Hematopoietic multipotent progenitor cell treated with erythropoietin and hydrocortisone succinate and interleukin-3 and kit ligand, for 8 days (in vitro differentiated cells): ENCODE data around the gene TMEM38A.
A peak's percentile ranks its signal among the peaks of the same experiment; 100 is the strongest.
"Not testable (repeated sequence)": the region's sequence is repeated elsewhere in the genome, so short reads cannot be mapped to it uniquely, and the experiment has no call there.

Experiments used
- DNase-seq: peaks from one replicate; pipeline ENCODE4 v3.0.0-alpha.2; 2015

The TMEM38A gene

DNA sequence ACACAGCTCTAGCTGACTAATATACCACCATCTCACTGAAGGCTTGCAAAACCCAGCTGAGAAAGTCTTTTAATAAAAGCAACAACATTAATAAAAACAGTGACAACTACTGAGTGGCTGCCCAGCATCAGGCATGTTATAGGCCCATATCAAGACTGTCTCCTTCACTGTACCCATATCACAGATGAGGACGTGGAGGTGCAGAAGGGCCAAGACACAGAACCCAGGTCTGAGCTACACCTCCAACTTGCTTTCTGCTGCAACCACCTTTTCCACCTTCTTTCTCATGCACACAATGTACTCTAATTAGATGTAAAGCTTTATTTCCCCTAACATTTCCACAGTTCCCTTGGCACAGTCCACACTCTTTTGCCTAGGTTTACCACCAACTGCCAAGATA, 22.3 kb upstream of the TMEM38A start:
- DNase-seq = no peak

DNA sequence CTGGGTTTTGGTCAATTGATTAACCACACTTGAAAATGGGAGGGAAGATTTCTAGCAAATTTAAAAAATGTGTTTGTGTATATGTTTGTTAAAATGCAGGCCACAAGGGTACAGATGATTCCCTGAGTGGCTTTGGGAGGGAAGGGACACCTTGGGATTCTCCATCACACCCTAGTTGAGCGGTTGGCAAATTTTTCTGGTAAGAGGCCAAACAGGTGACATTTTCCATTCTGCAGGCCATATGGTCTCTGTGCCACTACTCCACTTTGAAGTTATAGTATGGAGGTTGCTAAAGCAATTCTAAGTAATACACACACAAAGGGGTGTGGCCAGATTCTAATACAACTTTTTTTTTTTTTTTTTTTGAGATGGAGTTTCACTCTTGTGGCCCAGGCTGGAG, 20.0 kb upstream of the TMEM38A start:
- DNase-seq = no peak

DNA sequence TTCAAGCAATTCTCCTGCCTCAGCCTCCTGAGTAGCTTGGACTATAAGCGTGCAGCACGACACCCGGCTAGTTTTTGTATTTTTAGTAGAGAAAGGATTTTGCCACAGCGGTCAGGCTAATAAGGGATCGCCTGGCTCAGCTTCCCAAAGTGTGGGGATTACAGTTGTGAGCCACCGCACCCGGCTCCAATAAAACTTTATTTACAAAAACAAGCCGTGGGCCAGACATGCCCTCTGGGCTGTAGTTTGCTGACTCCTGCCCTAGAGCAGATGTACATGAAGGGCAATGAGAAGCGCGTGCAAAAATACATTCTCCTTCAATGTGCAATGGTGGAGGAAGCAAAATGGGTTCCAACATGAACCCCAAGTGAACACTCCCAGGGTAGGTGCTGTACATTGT, 19.2 kb upstream of the TMEM38A start:
- no peak for DNase-seq

DNA sequence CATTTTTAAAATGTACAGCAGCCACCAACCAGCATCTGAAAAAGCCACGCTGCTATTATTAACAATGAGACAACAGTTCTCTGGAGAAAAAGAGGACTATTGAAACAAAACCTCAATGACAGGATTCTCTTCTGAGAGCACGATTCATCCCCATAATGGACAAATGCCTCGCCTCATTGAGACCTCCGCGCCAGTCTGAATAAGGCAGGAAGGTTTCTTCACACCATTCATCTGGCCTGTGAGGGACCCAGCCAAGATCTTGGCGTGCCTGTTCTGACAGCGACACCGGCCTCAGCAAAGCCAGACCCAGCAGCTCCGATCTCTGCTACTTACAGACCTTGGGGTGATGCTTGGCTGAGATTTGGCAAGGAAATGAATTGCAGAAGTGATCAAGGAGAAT, 15.8 kb upstream of the TMEM38A start:
- no peak for DNase-seq

DNA sequence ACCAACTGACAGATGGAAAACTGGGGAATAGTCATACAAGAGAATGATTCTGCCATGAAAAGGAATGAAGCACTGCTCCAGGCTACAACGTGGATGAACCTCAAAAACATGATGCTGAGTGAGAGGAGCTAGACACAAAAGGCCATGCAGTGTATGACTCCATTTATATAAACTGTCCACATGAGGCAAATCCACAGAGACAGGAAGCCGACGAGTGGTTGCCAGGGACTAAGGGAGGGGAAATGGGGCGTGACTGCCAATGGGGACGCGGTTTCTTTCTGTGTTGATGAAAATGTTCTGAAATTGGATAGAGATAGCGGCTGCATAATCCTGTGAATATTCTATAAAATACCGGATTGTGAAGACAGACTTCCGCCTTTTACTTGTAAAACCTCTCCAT, 11.2 kb upstream of the TMEM38A start:
- no peak for DNase-seq

DNA sequence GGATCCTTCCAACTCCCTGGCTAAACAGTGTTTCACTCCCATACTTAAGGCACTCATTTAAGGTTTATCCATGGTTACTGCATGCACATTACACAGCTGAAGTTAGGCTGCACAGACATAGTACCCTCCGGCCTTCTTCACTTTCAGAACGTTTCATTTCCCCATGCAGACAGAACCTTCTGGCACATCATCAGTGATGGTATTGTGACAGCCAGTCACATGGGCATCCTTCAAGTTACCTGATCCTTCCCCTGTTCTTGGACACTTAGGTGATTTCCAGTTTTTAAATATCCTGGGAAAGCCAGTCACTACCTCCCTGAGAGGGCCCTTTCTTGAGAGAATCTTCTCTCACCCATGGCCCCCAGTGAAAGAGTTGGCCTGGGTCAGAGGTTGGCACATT, 10.1 kb upstream of the TMEM38A start:
- DNase-seq = no peak

DNA sequence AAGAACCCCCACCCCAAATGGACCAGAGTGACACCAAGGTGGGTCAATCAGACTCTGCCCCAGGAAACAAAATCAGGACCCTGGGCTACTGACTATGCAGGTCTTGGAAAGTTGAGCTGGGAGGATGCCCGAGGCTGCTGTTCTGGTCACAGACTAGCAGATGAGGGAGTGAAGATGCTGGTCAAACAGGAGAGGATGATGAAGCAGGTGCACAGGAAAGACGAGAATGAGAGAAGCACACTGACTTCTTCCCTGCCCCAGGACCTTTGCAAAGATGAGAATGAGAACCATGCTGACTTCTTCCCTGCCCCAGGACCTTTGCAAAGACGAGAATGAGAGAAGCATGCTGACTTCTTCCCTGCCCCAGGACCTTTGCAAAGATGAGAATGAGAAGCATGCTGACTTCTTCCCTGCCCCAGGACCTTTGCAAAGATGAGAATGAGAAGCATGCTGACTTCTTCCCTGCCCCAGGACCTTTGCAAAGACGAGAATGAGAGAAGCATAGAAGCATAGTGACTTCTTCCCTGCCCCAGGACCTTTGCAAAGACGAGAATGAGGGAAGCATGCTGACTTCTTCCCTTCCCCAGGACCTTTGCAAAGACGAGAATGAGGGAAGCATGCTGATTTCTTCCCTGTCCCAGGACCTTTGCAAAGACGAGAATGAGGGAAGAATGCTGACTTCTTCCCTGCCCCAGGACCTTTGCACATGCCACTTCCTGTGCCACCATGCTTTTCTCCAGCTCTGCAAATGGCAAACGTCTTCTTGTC, 9.3 kb upstream of the TMEM38A start:
- DNase-seq = not testable (repeated sequence)

DNA sequence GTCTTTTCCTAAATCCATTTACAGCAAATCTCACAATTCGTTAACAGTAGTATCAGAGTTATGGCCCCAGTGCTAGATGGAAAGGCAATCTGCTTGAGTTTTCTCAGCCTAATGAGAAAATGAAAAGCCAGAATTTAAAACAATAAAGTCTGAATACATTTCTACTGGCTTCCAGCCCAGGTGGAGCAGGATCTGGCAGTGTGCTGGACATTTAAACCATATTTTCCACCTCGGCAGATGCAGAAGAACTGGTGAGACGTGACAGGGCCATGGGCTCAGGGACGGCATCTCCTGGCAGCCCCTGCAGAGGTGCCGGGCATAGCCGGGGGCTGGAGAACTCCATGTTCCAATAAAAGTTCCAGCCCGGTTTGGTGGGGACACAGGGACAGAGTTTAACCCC, 8.1 kb upstream of the TMEM38A start:
- DNase-seq = no peak

DNA sequence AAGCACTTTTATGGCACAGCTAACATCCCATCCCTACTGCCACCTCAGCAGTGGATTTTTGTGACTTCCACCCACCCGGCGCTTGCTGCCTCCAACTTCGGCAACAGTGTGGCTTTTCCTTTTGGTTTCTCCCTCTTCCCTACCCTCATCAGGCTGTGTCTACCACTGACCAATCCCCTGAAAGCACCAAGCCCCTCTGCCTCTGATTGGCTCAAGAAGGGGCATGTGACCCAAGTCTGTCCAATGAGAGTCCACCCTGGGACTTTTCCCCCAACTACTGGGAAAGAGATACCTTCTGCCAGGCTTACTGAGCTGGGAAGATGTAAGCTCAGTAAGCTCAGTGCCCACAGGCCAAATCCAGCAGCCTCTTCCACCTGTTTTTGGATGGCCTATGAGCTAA, 6.8 kb upstream of the TMEM38A start:
- DNase-seq = peak; percentile 32

DNA sequence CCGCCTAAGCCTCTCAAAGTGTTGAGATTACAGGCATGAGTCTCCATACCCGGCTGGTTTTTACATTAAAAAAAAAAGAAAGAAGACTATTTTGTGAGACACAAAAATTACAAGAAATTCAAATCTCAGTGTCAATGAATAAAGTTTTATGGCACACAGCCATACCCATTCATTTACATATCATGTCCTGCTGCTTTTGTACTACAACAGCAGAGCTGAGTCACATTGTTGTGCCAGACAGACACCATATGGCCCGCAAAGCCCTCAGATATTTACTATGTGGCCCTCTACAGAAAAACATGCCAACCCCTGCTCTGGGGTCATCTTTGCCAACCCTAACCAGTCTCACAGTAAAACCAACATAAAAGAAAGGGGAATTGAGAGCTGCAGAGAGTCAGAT, 6.3 kb upstream of the TMEM38A start:
- DNase-seq = no peak

DNA sequence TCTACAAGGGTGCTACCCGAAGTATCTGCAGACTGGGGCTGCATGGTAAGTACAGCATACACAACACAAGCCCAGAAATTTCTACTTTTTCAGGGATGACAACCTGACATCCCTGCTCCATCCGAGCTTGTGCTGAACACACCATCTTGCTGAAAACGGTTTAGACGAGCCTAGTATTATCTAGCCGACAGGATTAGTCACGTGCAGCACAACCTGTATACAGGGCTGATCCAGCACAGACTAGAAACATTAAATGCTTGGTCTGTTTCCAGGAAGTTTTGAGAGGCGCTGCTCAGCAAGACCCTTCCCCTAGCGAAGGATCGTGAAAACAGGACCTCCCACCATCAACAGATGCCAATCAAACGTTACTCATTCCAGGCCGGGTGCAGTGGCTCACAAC, 5.2 kb upstream of the TMEM38A start:
- DNase-seq = no peak

DNA sequence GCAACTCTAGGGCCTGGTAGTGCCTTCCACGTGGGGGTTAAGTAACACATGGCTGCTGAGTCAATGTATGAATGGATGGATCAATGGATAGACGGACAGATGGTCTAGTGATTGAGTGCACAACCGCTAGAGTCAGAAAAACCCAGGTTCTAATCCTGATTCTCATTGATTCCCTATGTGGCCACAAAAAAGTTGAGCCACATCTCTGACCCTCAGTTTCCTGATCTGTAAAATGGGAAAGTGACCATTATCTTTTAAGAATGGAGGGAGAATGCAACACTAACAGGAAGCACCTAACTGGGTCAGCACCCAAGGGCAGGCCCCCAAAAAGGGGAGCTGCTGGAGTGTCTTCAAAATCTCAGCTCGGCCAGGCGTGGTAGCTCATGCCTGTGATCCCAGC, 3.6 kb upstream of the TMEM38A start:
- no peak for DNase-seq

DNA sequence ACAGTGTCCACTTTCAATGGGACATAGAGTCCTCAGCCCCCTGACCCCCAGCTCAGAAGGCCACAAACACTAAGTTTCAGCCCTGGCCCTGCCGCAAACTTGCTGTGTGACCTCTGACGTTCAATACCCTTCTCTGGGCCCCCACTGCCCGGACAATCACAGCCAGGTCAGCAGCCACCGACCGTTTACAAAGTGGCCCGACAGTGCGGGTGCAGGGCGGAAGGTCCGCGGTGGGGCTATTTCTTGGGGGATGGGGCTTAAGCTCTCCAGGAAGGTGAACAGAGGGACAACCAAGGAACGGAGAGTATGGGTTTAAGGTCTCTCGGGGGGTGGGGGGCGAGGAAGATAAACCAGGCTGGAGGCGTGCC, 1.5 kb upstream of the TMEM38A start:
- DNase-seq = no peak

DNA sequence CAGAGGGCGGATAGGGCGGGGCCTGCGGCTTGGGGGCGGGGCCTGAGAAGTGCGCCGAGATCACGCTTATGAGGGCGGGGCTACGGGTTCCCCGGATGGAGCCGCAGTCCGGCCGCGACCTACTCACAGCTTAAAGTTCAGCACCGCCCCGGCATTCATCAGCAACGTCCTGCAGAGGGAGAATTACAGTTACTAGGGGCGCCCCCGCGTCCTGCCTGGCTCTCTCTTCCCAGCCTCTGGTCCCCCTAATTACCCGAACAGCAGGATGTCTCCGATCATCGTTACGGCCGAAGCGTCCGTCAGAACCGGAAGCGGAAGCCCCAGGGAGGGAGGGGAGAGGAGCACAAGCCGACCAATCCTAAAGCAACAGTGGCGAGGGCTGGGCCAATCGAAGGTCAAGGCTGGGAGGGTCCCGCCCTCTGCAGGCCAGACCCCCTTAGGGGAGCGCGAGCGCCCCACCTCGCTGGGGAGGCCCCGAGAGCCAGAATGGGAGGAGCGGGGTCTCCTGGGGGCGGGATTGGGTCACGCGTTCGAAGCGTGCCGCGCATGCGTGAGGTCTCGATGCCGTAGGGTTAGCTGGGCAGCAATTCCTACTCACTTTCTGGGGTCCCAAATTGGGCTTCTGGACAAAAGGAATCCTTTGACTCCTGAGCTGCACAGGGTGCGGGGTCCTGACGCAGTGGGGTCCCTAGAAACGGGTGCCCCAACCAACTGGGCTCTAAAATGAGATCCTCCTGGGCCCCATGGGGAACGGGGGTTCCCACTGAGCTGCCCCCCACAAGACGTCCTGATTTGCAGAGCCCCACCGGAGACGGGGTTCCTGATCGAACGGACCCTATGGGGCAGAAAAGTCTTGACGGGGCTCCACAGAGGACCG, 869 bp upstream of the TMEM38A start, which contains the start of gene SMIM7:
Gene SMIM7 (minus strand): TSS at position 313 of the 877 bp plus-strand sequence. CDS start 34 bp downstream, at position 279.
- DNase-seq = peak; percentile 99

DNA sequence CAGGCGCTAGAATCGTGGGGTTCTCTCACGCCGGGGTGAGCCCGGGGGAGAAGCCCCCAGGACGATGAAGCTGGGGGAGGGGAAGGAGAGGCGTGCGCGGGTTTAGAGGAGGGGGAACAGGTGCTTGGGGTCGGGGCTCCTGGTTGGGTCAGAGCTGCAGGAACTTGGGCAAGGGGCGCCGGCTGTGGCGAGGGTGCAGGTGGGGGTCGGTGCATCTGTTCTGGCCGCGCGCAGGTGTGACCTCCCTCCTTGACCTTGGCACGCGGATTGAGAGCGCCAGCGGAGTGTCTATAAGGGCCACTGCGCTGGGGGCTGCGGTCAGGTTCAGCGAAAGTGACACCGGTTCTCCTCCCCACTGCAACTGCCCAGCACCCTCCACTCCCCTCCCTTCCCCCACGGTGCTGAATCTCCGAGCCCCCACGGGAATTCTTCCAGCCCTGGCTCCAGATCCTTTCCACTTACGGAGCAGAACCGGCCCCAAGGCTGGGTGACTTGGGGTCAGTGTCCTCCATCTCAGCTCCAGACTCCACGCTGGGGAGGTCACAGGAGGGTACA, 618 bp downstream of the TMEM38A start:
- no peak for DNase-seq

DNA sequence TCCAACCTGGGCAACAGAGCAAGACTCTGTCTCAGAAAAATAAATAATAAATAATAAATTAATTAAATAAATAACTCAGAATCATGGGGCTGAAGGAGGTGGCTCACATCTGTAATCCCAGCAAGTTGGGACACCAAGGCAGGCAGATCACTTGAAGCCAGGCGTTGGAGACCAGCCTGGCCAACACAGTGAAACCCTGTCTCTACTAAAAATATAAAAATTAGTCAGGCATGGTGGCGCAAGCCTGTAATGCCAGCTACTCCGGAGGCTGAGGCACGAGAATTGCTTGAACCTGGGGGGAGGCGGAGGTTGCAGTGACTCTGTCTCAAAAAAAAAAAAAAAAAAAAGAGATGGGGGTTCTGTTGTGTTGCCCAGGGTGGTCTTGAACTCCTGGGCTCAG, 7.2 kb downstream of the TMEM38A start:
- DNase-seq = no peak

DNA sequence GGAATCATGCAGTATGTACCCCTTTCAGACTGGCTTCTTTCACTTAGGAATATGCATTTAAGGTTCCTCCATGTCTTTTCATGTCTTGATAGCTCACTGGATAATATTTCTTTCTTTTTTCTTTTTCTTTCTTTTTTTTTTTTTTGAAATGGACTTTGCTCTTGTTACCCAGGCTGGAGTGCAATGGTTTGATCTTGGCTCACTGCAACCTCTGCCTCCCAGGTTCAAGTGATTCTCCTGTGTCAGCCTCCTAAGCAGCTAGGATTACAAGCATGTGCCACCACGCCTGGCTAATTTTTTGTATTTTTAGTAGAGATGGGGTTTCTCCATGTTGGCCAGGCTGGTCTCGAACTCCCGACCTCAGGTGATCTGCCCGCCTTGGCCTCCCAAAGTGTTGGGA, 7.8 kb downstream of the TMEM38A start:
- DNase-seq = not testable (repeated sequence)

DNA sequence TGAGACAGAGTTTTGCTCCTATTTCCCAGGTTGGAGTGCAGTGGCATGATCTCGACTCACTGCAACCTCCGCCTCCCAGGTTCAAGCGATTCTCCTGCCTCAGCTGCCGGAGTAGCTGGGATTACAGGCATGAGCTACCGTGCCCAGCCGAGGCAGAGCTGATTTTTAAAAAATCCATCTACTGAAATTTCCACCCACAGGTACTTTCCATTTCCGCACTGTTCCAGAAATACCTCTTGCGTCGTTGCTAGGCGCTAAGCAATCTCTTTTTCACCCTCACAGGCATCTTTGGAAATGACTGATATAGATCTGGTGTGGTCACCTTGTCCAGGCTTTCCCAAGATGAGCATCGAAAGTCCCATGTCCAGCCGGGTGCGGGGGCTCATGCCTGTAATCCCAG, 9.4 kb downstream of the TMEM38A start:
- DNase-seq = no peak

DNA sequence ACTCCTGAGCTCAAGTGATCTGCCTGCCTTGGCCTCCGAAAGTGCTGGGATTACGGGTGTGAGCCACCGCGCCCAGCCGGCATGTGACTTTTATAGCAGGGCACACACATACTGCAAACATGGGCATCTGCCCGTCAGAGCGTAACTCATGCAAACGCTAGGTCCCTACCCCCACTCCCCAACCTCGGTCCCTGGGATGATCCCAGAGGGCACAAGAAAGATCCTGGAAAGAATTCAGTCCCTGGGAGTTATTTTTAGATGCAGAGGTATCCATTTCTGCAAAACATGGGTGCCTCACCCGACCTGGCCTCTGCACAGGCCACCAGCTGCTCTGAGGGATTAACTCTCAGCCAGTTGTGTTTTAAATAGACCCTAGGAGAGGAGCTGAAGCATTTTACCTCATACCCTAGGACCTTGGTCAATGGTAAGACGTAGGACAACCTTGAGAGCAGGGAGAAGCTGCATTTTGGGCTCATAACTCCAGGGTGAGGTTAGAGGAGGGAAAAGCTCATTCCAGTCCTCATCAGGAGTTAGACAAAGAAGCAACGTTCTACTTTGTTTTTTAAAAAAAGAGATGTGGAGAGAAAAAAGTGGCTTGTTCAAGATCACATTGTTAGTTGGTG, 10.8 kb downstream of the TMEM38A start:
- DNase-seq = no peak

DNA sequence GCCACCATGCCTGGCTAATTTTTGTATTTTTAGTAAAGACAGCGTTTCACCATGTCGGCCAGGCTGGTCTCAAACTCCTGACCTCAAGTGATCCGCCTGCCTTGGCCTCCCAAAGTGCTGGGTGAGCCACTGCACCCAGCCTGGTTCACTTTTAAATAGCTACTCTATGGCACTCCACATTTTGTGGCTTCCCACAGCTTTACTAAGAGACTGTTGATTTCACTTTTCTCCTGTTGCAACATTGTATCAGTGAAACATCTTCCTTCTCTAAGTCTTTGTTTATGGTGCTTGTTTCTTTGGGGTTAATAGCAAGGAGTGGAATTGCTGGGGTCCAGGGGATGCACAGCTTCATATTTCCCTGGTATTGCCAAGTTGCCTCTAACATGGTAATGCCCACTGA, 12.3 kb downstream of the TMEM38A start:
- DNase-seq = no peak

DNA sequence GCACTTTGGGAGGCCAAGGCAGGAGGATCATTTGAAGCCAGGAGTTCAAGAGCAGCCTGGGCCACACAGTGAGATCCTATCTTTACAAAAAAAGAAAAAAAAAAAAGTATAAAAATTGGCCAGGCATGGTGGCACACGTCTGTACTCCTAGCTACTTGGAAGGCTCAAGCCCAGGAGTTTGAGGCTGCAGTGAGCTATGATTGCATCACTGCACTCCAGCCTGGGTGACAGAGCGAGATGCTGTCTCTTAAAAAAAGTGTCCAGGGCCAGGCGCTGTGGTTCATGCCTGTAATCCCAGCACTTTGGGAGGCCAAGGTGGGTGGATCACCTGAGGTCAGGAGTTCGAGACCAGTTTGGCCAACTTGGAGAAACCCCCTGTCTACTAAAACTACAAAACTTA, 12.9 kb downstream of the TMEM38A start:
- not testable (repeated sequence) for DNase-seq

DNA sequence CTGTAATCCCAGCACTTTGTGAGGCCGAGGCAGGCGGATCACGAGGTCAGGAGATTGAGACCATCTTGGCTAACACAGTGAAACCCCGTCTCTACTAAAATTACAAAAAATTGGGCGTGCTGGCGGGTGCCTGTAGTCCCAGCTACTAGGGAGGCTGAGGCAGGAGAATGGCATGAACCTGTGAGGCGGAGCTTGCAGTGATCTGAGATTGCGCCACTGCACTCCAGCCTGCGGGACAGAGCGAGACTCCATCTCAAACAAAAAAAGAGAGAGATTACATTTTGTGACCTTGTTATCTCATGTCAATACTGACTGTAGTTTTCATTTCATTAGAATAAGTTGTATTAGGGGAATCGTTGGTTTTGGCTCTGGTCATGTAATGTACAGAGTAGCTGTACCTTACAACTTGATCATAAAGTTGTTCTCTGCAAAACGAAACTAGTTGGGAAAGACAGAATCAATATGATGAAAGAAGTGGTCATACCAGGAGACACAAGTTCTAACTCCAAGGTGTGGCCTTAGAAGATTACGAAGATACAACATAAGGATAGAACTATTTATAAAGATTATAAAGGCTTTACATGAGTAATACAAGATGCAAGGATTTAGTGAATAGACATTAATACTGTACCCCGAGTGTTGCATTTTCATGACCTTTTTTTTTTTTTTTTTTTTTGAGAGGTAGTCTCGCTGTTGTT, 15.3 kb downstream of the TMEM38A start:
- DNase-seq = no peak

DNA sequence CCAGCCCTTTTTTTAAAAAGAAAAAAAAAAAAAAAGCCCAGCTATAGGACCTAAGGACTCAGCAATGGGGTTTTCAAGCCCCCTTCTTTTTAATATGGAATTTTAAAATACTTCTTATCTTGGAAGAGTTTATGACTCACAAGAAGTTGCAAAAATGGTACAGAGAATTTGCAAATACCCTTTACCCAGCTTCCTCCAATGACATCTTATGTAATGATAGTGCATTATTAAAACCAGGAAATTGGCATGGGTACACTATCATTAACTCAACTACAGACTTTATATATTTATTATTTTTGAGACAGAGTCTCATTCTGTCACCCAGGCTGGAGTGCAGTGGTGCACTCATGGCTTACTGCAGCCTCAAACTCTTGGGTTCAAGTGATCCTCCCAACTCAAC, 16.1 kb downstream of the TMEM38A start:
- DNase-seq = no peak
